ENCODE data around the gene RNF220. TPM values are rescaled to one million over a fixed set of nuclear protein-coding genes. Genes with fewer than 3 reads are reported as not detected.

RNF220 gene
- total RNA-seq, 1 donor from 2014 or later, result 84.4 TPM

DNA sequence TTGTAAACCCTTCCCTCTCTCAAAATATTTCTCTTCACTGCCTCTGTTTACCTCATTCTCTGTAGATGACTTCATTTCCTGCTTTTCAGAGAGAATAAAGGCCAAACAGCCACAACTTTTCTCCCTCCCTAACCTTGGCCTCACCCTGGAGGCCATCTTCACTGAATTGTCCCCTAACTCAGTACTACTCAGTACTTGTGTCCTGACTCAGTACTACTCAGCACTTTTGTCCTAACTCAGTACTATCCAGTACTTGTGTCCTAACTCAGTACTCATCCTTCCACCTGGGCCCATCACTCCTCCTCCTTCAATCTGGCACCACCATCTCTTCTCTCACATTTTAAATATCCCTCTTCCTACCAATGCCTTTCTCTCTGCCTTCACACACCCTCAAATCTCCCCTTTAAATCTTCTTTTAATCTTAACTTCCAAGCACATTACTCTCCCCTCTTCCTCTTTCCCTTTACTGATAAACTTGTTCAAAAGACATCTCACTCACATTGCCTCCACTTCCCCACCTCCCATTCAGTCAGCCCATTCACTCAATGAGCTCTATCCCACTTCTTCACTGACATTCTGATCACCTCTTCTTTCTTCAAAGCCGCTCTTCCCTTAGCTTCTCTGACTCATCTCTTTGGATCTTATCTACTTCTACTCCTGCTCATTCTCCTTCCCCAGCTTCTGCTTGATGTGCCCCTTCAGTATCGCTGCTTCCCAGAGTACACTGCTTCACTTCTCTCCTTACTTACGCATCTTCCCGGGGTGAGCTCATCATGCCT, 121.4 kb downstream of the RNF220 start:
- H3K9me3 Mint-ChIP-seq (ENCODE audit: unreplicated experiment), result no peaks in the 10 kb centered on the region
- no peak for DNase-seq (ENCODE audit: extremely low spot score, unreplicated experiment)

DNA sequence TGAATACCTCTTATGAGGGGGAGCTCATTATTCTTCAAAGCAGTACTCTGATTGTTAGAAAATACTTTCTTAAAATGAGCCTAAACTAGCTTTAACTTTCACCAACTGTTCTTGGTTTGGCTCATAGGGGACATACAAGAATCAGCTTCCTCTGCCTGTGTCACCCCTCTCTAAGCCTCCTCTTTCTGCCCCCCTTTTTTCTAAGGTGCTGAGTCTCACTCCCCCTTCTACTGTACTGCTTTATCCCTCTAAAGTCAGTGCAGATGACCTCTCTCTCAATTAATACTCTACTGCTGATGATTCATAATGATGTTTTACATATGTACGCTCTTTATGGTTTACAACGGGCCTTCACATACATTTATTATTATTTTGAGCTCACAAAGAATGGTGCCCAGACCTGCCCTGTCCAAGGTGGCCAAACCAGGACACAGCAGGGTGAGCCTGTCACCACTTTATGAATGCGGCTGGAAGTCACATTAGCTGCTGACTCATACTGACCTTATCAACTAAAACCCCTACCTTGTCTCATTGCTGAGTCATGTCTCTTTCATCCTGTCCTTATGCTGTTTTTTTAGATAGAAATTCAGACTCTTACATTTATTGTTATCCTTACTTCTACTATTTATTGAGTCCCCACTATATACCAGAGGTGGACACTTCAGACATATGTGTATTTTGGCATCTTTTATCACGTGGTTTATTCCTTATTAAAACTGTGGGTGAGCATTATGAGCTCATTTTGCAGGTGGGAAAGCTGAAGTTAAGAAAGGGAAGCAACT, 126.9 kb downstream of the RNF220 start:
- Mint-ChIP-seq H3K4me1 (ENCODE audit: unreplicated experiment) (no peaks in the 10 kb centered on the region), H3K36me3 (ENCODE audit: unreplicated experiment) (no peaks in the 10 kb centered on the region), H3K27me3 (ENCODE audit: unreplicated experiment) (peaks cover 30% of the 10 kb centered on the region), H3K27ac (ENCODE audit: unreplicated experiment) (no peak overlapping the region), H3K4me3 (ENCODE audit: unreplicated experiment) (no peak overlapping the region), H3K9me3 (ENCODE audit: unreplicated experiment) (no peaks in the 10 kb centered on the region)
- DNase-seq (ENCODE audit: extremely low spot score, unreplicated experiment), result no peak
- TF ChIP-seq CTCF (IDR thresholded peaks at IDR 0.05), result no peak

More for the DNA sequence above, 121.4 kb downstream of the RNF220 start:
- H3K4me1 Mint-ChIP-seq (ENCODE audit: unreplicated experiment), result no peaks in the 10 kb centered on the region
- H3K27ac Mint-ChIP-seq (ENCODE audit: unreplicated experiment), result no peak overlapping the region
- TF ChIP-seq CTCF (IDR thresholded peaks at IDR 0.05), result no peak
- peaks cover 22% of the 10 kb centered on the region for H3K27me3 Mint-ChIP-seq (ENCODE audit: unreplicated experiment)
- no peaks in the 10 kb centered on the region for H3K36me3 Mint-ChIP-seq (ENCODE audit: unreplicated experiment)
- H3K4me3 Mint-ChIP-seq (ENCODE audit: unreplicated experiment), result no peak overlapping the region

- no peak for TF ChIP-seq CTCF (IDR thresholded peaks at IDR 0.05)
- no peak for DNase-seq (ENCODE audit: extremely low spot score, unreplicated experiment)
- no peaks in the 10 kb centered on the region for H3K4me1 Mint-ChIP-seq (ENCODE audit: unreplicated experiment)
- H3K27me3 Mint-ChIP-seq (ENCODE audit: unreplicated experiment), result peaks cover 36% of the 10 kb centered on the region
- H3K9me3 Mint-ChIP-seq (ENCODE audit: unreplicated experiment), result no peaks in the 10 kb centered on the region
- H3K27ac Mint-ChIP-seq (ENCODE audit: unreplicated experiment), result no peak overlapping the region
- no peak overlapping the region for H3K4me3 Mint-ChIP-seq (ENCODE audit: unreplicated experiment)
- H3K36me3 Mint-ChIP-seq (ENCODE audit: unreplicated experiment), result no peaks in the 10 kb centered on the region
Measured at GRCh38 chr1:44532567-44532944, 127.5 kb downstream of the RNF220 start.

- Mint-ChIP-seq H3K4me1 (ENCODE audit: unreplicated experiment) (no peaks in the 10 kb centered on the region), H3K9me3 (ENCODE audit: unreplicated experiment) (no peaks in the 10 kb centered on the region), H3K36me3 (ENCODE audit: unreplicated experiment) (no peaks in the 10 kb centered on the region), H3K27ac (ENCODE audit: unreplicated experiment) (no peak overlapping the region), H3K27me3 (ENCODE audit: unreplicated experiment) (peaks cover 51% of the 10 kb centered on the region), H3K4me3 (ENCODE audit: unreplicated experiment) (no peak overlapping the region)
- TF ChIP-seq CTCF (IDR thresholded peaks at IDR 0.05), result no peak
- no peak for DNase-seq (ENCODE audit: extremely low spot score, unreplicated experiment)
Measured at GRCh38 chr1:44534771-44535170, 129.7 kb downstream of the RNF220 start.

All from osteocyte (in vitro differentiated cells).